ENCODE measurements around the gene ANGPTL1.

The ANGPTL1 gene

DNA sequence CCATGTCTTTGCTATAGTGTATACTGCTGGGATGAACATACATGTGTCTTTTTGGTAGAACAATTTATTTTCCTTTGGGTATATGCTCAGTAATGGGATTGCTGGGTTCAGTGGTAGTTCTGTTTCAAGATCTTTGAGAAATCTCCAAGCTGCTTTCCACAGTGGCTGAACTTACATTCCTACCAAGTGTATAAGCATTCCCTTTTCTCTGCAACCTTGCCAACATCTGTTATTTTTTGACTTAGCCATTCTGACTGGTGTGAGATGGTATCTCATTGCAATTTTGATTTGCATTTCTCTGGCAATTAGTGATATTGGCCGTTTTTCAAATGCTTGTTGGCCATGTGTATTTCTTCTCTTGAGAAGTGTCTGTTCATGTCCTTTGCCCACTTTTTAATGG is 37.5 kb upstream of the ANGPTL1 start:
- POLR2A ChIA-PET: no interaction called here
- H3K27ac ChIP-seq (ENCODE audit: extremely low read depth, low read depth, low read length): no peak overlapping the region
- H3K4me3 ChIP-seq (ENCODE audit: low read depth, low read length): no peak overlapping the region
- CTCF ChIA-PET: interaction anchor here (0.6 kb wide), 1 partner anchor 236 kb away, joined by 6 read pairs; no protein-coding TSS in a partner anchor
- no peaks in the 10 kb centered on the region for H3K9me3 ChIP-seq (ENCODE audit: control insufficient read depth, insufficient read depth, low read depth, low read length)
- H3K4me1 ChIP-seq (ENCODE audit: control insufficient read depth, insufficient read depth, low read length): no peaks in the 10 kb centered on the region
- peaks cover 5 to 6% of the 10 kb centered on the region in 2 experiments; a peak in 1 of 3 replicates for H3K36me3 ChIP-seq (ENCODE audit: control insufficient read depth in 2 of 2, insufficient read depth in 1 of 2, low read length in 2 of 2)
- no peak for TF ChIP-seq ZNF138 (tag by site-specific recombination; IDR thresholded peaks at IDR 0.05; ENCODE audit: borderline replicate concordance)
- no peak for TF ChIP-seq ZNF223 (tag by site-specific recombination; IDR thresholded peaks at IDR 0.05)
- TF ChIP-seq, protein P1, sequence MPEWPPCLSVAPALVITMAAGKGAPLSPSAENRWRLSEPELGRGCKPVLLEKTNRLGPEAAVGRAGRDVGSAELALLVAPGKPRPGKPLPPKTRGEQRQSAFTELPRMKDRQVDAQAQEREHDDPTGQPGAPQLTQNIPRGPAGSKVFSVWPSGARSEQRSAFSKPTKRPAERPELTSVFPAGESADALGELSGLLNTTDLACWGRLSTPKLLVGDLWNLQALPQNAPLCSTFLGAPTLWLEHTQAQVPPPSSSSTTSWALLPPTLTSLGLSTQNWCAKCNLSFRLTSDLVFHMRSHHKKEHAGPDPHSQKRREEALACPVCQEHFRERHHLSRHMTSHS (tag by site-specific recombination; IDR thresholded peaks at IDR 0.05): no peak
- TF ChIP-seq SP2 (tag by site-specific recombination; IDR thresholded peaks at IDR 0.05): no peak

DNA sequence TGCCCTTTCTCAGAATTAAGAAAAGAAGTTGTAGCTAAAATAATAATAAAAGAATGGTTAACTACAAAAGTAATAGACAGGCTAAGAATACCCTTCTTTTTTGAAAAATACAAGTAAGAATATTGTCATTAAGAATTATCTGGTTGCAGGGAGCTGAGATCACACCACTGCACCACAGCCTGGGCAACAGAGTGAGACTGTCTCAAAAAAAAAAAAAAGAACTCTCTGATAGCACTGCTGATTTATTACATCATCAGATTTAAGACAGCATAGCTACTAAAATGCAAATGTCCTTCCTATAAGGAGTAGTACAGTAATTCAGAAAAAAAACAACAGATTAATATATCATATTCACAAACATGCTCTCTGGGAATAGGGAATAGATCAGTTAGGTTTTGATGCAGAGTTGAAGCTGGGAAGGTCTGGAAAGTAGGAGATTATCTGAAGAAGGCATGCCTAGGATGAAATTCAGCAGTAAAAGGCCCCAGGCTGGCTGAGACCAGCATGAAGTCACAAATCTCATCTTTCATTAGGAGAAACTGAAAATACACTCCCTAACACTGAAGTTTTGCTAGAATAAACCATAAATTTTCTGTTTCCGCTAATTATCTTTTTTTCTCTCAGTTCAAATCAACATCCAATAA is 30.7 kb upstream of the ANGPTL1 start:
- H3K4me1 ChIP-seq (ENCODE audit: control insufficient read depth, insufficient read depth, low read length): no peaks in the 10 kb centered on the region
- ChIA-PET POLR2A (interaction anchor here (0.6 kb wide), 1 partner anchor 358 kb away, joined by 3 read pairs; no protein-coding TSS in a partner anchor), CTCF (interaction anchor here (0.6 to 0.8 kb wide), 2 partner anchors 9 to 67 kb away, joined by 3 read pairs; no protein-coding TSS in a partner anchor)
- no peak overlapping the region for H3K4me3 ChIP-seq (ENCODE audit: low read depth, low read length)
- peaks cover 0 to 6% of the 10 kb centered on the region in 2 experiments; a peak in 1 of 3 replicates for H3K36me3 ChIP-seq (ENCODE audit: control insufficient read depth in 2 of 2, insufficient read depth in 1 of 2, low read length in 2 of 2)
- H3K9me3 ChIP-seq (ENCODE audit: control insufficient read depth, insufficient read depth, low read depth, low read length): no peaks in the 10 kb centered on the region
- TF ChIP-seq ZNF701 (tag by site-specific recombination; IDR thresholded peaks at IDR 0.05) (no peak), ZXDB (tag by site-specific recombination; IDR thresholded peaks at IDR 0.05) (no peak), ZNF558 (tag by site-specific recombination; IDR thresholded peaks at IDR 0.05) (no peak)
- TF ChIP-seq, protein P2, sequence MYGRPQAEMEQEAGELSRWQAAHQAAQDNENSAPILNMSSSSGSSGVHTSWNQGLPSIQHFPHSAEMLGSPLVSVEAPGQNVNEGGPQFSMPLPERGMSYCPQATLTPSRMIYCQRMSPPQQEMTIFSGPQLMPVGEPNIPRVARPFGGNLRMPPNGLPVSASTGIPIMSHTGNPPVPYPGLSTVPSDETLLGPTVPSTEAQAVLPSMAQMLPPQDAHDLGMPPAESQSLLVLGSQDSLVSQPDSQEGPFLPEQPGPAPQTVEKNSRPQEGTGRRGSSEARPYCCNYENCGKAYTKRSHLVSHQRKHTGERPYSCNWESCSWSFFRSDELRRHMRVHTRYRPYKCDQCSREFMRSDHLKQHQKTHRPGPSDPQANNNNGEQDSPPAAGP (tag by site-specific recombination; IDR thresholded peaks at IDR 0.05): no peak
- no peak overlapping the region for H3K27ac ChIP-seq (ENCODE audit: extremely low read depth, low read depth, low read length)

DNA sequence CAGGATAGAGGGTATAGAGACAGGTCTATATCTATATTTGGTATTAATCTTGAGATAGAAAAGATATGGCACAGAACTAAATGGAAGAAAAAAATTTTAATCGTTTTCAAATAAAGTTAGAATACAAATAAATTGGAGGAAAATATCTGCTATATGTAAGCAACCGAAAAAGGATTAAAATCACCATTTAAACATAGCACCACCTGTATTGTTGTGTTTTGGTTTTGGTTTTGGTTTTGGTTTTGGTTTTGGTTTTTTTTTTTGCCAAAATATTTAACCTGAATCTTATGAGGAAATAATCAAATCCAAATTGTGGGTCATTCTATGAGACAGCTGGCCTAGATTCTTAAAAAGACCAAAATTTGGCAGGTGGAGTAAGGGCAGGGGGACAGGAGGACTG is 28.5 kb upstream of the ANGPTL1 start:
- no peak overlapping the region for H3K4me3 ChIP-seq (ENCODE audit: low read depth, low read length)
- POLR2A ChIA-PET: no interaction called here
- TF ChIP-seq GFI1B (tag by site-specific recombination; IDR thresholded peaks at IDR 0.05): no peak
- TF ChIP-seq ZNF792 (tag by site-specific recombination; IDR thresholded peaks at IDR 0.05): no peak
- TF ChIP-seq ZNF610 (tag by site-specific recombination; IDR thresholded peaks at IDR 0.05; ENCODE audit: borderline replicate concordance): no peak
- TF ChIP-seq ZNF266 (tag by site-specific recombination; IDR thresholded peaks at IDR 0.05; ENCODE audit: low read depth): no peak
- TF ChIP-seq, protein P3, sequence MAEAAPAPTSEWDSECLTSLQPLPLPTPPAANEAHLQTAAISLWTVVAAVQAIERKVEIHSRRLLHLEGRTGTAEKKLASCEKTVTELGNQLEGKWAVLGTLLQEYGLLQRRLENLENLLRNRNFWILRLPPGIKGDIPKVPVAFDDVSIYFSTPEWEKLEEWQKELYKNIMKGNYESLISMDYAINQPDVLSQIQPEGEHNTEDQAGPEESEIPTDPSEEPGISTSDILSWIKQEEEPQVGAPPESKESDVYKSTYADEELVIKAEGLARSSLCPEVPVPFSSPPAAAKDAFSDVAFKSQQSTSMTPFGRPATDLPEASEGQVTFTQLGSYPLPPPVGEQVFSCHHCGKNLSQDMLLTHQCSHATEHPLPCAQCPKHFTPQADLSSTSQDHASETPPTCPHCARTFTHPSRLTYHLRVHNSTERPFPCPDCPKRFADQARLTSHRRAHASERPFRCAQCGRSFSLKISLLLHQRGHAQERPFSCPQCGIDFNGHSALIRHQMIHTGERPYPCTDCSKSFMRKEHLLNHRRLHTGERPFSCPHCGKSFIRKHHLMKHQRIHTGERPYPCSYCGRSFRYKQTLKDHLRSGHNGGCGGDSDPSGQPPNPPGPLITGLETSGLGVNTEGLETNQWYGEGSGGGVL (tag by site-specific recombination; IDR thresholded peaks at IDR 0.05): no peak
- TF ChIP-seq ZNF626 (tag by site-specific recombination; IDR thresholded peaks at IDR 0.05): no peak
- TF ChIP-seq, protein P4, sequence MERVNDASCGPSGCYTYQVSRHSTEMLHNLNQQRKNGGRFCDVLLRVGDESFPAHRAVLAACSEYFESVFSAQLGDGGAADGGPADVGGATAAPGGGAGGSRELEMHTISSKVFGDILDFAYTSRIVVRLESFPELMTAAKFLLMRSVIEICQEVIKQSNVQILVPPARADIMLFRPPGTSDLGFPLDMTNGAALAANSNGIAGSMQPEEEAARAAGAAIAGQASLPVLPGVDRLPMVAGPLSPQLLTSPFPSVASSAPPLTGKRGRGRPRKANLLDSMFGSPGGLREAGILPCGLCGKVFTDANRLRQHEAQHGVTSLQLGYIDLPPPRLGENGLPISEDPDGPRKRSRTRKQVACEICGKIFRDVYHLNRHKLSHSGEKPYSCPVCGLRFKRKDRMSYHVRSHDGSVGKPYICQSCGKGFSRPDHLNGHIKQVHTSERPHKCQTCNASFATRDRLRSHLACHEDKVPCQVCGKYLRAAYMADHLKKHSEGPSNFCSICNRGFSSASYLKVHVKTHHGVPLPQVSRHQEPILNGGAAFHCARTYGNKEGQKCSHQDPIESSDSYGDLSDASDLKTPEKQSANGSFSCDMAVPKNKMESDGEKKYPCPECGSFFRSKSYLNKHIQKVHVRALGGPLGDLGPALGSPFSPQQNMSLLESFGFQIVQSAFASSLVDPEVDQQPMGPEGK (tag by site-specific recombination; IDR thresholded peaks at IDR 0.05): no peak
- TF ChIP-seq, protein P5, sequence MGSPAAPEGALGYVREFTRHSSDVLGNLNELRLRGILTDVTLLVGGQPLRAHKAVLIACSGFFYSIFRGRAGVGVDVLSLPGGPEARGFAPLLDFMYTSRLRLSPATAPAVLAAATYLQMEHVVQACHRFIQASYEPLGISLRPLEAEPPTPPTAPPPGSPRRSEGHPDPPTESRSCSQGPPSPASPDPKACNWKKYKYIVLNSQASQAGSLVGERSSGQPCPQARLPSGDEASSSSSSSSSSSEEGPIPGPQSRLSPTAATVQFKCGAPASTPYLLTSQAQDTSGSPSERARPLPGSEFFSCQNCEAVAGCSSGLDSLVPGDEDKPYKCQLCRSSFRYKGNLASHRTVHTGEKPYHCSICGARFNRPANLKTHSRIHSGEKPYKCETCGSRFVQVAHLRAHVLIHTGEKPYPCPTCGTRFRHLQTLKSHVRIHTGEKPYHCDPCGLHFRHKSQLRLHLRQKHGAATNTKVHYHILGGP (tag by site-specific recombination; IDR thresholded peaks at IDR 0.05): no peak
- TF ChIP-seq ZNF416 (tag by site-specific recombination; IDR thresholded peaks at IDR 0.05): no peak
- TF ChIP-seq ZNF366 (tag by site-specific recombination; conservative IDR thresholded peaks at IDR 0.05): no peak
- H3K27ac ChIP-seq (ENCODE audit: extremely low read depth, low read depth, low read length): no peak overlapping the region
- CTCF ChIA-PET: no interaction called here
- H3K36me3 ChIP-seq (ENCODE audit: control insufficient read depth in 2 of 2, insufficient read depth in 1 of 2, low read length in 2 of 2): peaks cover 0 to 4% of the 10 kb centered on the region in 2 experiments; a peak in 2 of 3 replicates
- no peaks in the 10 kb centered on the region for H3K4me1 ChIP-seq (ENCODE audit: control insufficient read depth, insufficient read depth, low read length)
- no peaks in the 10 kb centered on the region for H3K9me3 ChIP-seq (ENCODE audit: control insufficient read depth, insufficient read depth, low read depth, low read length)

Measured in HEK293 (cell line).